Stimulated activated CD4-positive, alpha-beta T cell treated with anti-CD3 and anti-CD28 coated beads, TNF-alpha, amount 100 ng/mL, for 24 hours (primary cell): ENCODE results near the gene ABHD4.
"Not testable (repeated sequence)": the region's sequence is repeated elsewhere in the genome, so short reads cannot be mapped to it uniquely, and the experiment has no call there.

Experiments
- DNase-seq, 3 experiments: peaks; one replicate each; pipeline ENCODE4 v3.0.0-alpha.2; 2020; ENCODE audit warnings: low read depth in 3 of 3

The ABHD4 gene

DNA sequence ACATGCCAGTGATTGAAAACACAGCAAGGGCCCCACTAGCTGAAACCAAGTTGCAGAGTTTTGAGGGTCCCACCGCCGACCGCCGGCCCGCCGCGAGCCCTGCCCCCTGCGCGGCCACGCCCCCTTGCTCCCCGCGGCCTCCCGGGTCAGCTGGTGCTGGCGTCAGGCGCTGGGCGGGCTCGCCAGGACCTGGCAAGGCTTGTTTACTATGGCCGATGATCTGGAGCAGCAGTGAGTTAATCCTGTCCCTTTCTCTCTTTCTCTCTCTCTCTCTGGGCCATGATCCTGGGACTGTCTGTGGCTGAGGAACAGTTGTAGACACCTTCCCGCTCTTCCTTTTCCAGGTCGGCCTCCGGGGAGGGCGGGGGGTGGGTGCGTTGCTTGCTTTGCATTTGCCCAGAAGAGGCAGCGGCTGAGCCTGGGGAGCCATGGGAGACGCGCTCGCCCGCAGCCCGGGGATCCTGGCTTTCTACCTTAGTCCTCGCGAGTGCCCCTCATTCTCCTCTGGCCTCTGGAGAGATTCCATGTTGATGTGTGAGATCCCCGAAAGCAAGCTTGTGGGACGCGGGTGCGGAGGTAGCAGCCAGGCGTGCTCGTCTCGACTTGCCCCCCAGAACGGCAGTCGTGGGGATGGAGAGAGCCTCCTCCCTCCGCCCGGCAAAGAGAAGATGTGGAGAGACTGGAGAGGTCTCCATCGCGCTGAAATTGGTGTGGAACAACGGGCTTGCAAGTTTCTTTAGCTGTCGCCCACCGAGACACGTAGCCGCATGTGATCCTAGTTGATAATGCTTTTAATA, at the start of gene ABHD4:
TSS of gene ABHD4 (plus strand) at position 202 of the 797 bp plus-strand sequence. CDS start at position 209, 7 bp downstream.
- peak in 1 of 3 experiments; percentile 54 for DNase-seq

DNA sequence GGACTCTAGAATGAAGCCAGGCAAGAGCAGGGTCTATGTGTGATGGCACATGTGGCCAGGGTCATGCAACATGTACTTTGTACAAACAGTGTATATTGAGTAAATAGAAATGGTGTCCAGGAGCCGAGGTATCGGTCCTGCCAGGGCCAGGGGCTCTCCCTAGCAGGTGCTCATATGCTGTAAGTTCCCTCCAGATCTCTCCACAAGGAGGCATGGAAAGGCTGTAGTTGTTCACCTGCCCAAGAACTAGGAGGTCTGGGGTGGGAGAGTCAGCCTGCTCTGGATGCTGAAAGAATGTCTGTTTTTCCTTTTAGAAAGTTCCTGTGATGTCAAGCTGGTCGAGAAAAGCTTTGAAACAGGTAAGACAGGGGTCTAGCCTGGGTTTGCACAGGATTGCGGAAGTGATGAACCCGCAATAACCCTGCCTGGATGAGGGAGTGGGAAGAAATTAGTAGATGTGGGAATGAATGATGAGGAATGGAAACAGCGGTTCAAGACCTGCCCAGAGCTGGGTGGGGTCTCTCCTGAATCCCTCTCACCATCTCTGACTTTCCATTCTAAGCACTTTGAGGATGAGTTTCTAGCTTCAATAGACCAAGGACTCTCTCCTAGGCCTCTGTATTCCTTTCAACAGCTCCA, 48.7 kb upstream of the ABHD4 start:
- DNase-seq: no peak

DNA sequence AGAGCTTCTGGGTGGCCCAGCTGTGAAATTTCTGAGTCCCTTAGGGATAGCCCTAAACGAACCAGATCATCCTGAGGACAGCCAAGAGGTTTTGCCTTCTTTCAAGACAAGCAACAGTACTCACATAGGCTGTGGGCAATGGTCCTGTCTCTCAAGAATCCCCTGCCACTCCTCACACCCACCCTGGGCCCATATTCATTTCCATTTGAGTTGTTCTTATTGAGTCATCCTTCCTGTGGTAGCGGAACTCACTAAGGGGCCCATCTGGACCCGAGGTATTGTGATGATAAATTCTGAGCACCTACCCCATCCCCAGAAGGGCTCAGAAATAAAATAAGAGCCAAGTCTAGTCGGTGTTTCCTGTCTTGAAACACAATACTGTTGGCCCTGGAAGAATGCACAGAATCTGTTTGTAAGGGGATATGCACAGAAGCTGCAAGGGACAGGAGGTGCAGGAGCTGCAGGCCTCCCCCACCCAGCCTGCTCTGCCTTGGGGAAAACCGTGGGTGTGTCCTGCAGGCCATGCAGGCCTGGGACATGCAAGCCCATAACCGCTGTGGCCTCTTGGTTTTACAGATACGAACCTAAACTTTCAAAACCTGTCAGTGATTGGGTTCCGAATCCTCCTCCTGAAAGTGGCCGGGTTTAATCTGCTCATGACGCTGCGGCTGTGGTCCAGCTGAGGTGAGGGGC, 48.0 kb upstream of the ABHD4 start:
- peak; percentile 50 to 72 (median 68) for DNase-seq

- no peak for DNase-seq
These were observed 46.5 kb upstream of the ABHD4 start for GRCh38 chr14:22551605-22551997.

GRCh38 chr14:22552001-22552826, 45.9 kb upstream of the ABHD4 start:
- DNase-seq: no peak

- no peak for DNase-seq
These were observed 45.3 kb upstream of the ABHD4 start for GRCh38 chr14:22552827-22553076.

GRCh38 chr14:22553445-22553844, 44.7 kb upstream of the ABHD4 start:
- DNase-seq: no peak

GRCh38 chr14:22553861-22554497, 44.1 kb upstream of the ABHD4 start:
- not testable (repeated sequence) for DNase-seq

GRCh38 chr14:22554498-22555383, 43.4 kb upstream of the ABHD4 start:
- DNase-seq: no peak

DNA sequence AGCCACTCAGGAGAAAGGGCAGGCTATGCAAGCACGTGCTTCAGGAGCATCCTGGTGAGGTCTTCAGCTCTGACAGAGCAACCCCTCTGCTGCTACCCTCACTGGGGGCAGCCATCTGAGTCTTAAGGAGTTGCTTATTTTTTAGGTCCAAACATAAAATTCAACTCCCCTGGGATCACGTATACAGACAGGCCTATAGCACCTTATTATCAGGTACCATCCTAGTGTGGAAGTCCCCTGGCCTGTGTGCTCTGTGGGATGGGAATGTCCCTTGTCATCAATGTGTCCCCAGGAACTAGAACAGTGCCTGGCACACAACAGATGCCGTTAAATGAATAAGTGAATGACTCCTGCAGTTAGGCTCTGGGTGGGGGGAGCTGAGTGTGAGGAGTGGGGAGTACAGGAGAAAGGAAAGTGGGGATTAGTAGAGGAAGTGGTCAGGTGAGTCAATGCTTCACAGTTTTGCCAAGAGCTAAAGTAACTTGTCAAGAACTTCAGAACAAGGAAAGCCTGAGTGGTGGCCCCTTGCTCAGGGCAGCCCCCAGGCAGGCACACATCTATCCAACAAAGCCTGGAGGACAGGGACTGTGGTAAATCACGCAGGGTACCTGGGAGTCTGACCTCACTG, 42.6 kb upstream of the ABHD4 start:
- DNase-seq: peak; percentile 59 to 78 (median 62)

DNA sequence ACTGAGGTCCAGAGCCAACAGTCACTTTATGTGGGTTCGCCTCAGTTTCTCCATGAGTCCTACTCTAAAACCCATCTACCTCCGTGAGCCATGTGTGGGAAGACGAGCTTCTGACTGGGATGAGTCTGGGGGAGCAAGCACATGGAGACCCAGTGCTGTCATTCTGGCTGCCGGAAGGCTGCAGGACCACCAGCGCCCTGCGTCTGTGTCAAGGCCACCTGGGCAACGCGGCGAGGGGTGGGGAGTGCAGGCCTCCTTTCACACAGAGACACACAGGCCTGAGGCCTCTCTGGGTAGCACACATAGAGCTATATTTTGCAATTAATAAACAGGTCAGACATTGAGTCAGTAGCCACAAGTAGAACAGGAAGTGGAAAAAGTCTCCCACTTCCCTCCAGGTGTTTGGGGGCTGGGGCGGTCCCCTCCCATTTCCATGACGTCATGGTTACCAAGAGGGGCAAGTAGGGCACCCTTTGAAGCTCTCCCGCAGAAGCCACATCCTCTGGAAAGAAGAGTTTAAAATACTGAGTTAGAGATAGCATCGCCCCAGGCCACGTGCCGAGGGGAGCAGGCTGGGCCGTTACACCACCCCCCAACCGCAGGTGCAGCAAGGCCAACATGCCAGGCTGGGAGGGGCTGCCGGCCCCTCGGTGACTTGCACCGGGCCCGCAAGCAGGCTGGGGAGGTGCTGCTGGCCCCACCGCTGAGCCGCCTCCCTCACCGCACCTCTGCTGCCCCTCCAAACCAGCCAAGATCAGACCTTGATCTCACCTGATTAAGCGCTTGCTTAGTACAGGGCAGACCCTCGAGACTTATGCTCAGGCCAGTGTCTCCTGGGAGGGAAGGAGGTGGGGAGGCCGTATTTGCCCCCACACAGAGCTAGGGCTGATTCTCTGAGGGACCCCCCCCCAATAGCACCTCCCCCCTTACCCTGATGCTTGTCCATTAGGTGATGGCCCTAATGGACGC, 41.8 kb upstream of the ABHD4 start:
- DNase-seq: peak; percentile 90 to 97 (median 96)

- DNase-seq: peak; percentile 86 to 93 (median 90)
These were observed 41.0 kb upstream of the ABHD4 start for GRCh38 chr14:22556990-22557623.

GRCh38 chr14:22557846-22558220, 40.3 kb upstream of the ABHD4 start:
- DNase-seq: no peak

DNA sequence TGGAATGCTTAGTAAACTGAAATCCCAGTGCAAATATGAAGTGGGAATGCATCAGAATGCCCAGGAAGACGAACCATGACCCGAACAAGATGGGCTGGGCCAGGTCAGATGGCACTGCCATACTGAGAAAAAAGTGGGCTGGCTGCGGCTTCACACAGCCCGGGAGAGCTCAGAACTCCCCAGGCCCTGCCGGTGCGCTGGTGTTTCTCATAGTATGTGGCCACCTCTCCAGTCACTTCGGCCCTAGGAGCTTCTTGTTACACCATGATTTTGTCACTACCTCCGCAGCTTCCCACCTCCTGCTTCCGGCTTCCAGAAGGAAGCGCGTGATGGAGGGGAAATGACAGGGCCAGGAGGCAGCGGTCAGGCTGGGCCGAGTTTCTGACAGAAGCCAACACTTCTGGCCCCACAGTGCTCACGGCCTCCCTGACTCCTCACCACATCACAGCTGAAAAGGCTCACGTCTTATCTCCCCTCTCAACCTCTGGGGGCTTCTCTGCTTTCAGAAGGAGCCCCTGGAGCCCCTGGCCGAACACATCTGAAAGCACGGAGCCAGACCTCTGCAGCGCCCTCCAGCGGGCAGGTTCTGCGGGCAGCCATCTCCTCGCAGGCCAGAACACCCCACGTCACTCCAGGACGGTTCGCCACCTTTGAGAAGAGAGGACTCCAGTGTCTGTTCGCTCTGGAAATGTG, 39.7 kb upstream of the ABHD4 start:
- peak in 1 of 3 experiments; percentile 71 for DNase-seq

DNA sequence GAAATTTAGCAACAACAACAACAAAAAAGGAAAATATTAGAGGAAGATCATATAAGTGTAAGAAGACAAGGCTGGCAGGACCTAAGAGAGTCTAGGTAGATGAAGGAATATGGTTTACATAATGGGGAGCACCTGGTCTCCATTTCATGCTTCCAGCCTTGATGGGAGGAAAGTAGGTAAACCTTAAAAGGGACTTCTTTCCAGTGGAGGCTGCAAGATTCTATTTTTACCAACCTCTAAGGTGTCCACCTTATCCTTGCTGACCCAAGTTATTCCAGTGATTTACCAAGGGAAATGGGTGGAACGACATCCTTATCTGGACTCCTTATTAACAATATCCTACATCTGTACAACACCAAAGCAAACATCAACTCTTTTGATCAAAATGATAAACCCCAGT, 39.1 kb upstream of the ABHD4 start:
- no peak for DNase-seq

- DNase-seq: no peak
These were observed 37.3 kb upstream of the ABHD4 start for GRCh38 chr14:22560662-22561365.

DNA sequence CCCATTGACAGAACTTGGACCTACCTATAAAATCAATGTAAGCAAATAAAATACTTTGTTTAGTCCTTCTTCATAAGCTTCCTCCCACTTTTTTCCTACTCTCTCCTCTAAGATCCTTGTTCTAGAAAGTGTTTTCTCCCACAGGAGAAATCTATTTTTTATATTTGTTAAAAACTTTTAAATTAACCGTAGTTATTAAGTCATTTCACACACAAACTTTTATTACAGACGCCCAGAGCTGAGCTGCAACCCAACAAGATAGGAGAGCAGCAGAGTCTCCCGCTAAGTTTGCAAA, 36.8 kb upstream of the ABHD4 start:
- DNase-seq: no peak
